Measurements from ENCODE around the gene SLC6A13. TPM values are rescaled to one million over a fixed set of nuclear protein-coding genes. Genes with fewer than 3 reads are reported as not detected.

The SLC6A13 gene
- total RNA-seq, 1 experiment from 2014 or later: 0.72 TPM

Other genes with a start within 250 kb of the SLC6A13 start
- not detected in 2 replicates for gene IQSEC3, start 196.1 kb downstream of the SLC6A13 start, total RNA-seq (2022)
- not detected in 2 replicates for gene SLC6A12, start 48.7 kb downstream of the SLC6A13 start, total RNA-seq (2022)
- 58.0 and 71.6 TPM in 2 replicates for gene KDM5A, start 126.5 kb upstream of the SLC6A13 start, total RNA-seq (2022)
- 5.5 and 7.2 TPM in 2 replicates for gene CCDC77, start 138.8 kb upstream of the SLC6A13 start, total RNA-seq (2022)
- 0.68 and 0.76 TPM in 2 replicates for gene B4GALNT3, start 197.1 kb upstream of the SLC6A13 start, total RNA-seq (2022)

Measured in MCF 10A (cell line).